MM.1S (cell line): ENCODE measurements around the gene ARHGAP26.

ENCODE experiments used
- EZH2 ChIP-seq: fragments of 300-600 bp; sonication (generic); optimal IDR thresholded peaks from 2 replicates; pipeline ENCODE3; 2017; ENCODE audit warnings: low read depth, mild to moderate bottlenecking, antibody characterized with exemption, low read length, mixed read lengths
- EZH2phosphoT487 ChIP-seq: fragments of 300-600 bp; sonication (generic); IDR thresholded peaks from 2 replicates; pipeline ENCODE4 v1.6.1; 2018; ENCODE audit warnings: antibody characterized with exemption, low read length
- TF ChIP-seq, protein P1 (sequence below): fragments of 300-600 bp; sonication (generic); IDR thresholded peaks from 2 replicates; pipeline ENCODE4 v1.5.1; 2016; ENCODE audit warnings: antibody characterized with exemption, low read length, mixed read lengths

GRCh38 chr5:143040622-143041021 is 270.4 kb downstream of the ARHGAP26 start:
- TF ChIP-seq, protein P1, sequence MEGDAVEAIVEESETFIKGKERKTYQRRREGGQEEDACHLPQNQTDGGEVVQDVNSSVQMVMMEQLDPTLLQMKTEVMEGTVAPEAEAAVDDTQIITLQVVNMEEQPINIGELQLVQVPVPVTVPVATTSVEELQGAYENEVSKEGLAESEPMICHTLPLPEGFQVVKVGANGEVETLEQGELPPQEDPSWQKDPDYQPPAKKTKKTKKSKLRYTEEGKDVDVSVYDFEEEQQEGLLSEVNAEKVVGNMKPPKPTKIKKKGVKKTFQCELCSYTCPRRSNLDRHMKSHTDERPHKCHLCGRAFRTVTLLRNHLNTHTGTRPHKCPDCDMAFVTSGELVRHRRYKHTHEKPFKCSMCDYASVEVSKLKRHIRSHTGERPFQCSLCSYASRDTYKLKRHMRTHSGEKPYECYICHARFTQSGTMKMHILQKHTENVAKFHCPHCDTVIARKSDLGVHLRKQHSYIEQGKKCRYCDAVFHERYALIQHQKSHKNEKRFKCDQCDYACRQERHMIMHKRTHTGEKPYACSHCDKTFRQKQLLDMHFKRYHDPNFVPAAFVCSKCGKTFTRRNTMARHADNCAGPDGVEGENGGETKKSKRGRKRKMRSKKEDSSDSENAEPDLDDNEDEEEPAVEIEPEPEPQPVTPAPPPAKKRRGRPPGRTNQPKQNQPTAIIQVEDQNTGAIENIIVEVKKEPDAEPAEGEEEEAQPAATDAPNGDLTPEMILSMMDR, result no peak
- TF ChIP-seq EZH2 (no peak), EZH2phosphoT487 (no peak)
